ENCODE results near the gene NDUFAF7.

DNA sequence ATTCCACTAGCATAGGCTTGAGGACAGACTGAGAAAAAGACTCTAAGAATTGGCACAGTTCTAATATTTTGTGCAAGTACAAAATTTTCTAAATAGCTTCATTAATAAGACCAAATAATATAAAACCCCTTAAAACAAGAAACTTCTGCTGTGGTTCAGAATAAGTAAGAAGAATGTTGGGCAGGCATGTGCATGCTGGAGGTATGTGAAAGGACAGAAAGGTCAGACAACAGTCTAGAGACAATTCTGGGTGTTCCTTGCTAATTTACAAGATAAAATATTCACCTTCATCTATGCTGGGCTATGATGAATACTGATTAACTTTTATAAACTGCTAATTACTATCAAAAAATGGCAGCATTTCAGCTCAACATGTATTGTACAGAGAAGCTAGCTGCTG lies 20.2 kb upstream of the NDUFAF7 start:
- no peak for TF ChIP-seq POLR2AphosphoS5 (IDR thresholded peaks at IDR 0.05; ENCODE audit: low read depth, low read length)
- TF ChIP-seq TAF1 (IDR thresholded peaks at IDR 0.05; ENCODE audit: borderline replicate concordance, low read depth, low read length) = no peak

Data from GM12892 (cell line).